HL-60 (cell line): ENCODE data around the gene AGMO.

Experiments
- CTCF ChIP-seq: IDR thresholded peaks from one replicate; pipeline ENCODE4 v1.5.1; 2011; ENCODE audit warnings: low read length, control low read depth, inconsistent platforms; ENCODE audit not compliant: insufficient read depth
- POLR2AphosphoS5 ChIP-seq: IDR thresholded peaks from 2 replicates; pipeline ENCODE4 v1.6.1; 2012; ENCODE audit warnings: low read depth
- REST ChIP-seq: IDR thresholded peaks from 2 replicates; pipeline ENCODE4 v1.6.1; 2012; ENCODE audit warnings: low read depth; ENCODE audit not compliant: insufficient replicate concordance
- SPI1 ChIP-seq: IDR thresholded peaks from 2 replicates; pipeline ENCODE4 v1.6.1; 2012; ENCODE audit warnings: low read depth, mild to moderate bottlenecking, borderline replicate concordance

- TF ChIP-seq CTCF (no peak), POLR2AphosphoS5 (no peak), REST (no peak), SPI1 (no peak)
These were observed 115.5 kb downstream of the AGMO start for GRCh38 chr7:15446280-15446679.
